GM12874 (cell line): ENCODE results near the gene DNAJC17.

Experiments
- CTCF ChIP-seq: IDR thresholded peaks from 2 replicates; pipeline ENCODE4 v1.5.1; 2011; ENCODE audit warnings: low read depth, mild to moderate bottlenecking, control low read depth, low read length, moderate library complexity; ENCODE audit not compliant: insufficient read depth

DNAJC17 gene

DNA sequence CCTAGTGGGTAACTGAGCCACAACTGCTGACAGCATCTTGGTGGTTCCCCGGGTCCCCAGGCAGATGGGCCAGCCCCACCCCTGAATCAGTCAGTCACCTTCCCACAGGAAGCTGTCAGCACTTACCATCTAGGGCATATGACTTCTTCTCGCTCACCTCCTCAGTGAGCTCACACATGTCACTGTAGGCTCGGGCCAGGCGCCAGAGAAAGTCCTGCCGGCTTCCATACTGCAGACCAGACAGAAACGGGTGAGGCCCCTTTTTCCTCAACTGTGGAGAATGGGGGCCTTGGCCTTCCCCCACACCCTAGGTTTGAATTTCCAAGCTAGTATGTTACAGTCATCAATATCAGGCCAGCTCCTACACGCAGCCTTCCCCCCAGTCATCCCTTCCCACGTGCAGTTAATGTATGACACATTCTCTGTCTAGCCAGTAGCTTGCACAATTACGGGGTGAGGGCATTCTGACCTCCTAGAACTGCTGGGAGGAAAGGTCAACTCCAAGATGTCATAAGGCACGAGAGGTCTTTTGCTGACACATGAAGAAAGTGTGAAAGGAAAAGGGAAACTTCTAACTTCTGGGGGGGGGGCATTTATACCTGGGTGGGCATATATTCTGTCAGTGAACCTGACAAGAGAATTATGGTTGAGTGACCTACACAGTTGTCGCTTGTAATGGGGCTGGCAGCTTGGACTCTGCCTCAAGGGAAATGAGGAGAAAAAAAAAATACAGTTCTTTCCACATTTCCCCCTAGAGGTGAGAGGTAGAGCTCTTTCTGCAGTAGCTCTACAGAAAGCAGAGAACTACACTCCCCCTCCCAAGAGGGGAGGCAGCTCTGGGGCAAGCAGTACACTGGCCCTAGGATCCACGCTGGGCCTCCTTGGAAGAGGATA, 63.1 kb downstream of the DNAJC17 start:
- TF ChIP-seq CTCF: no peak

- TF ChIP-seq CTCF: no peak
These were observed 63.8 kb downstream of the DNAJC17 start for GRCh38 chr15:40743485-40743901.

DNA sequence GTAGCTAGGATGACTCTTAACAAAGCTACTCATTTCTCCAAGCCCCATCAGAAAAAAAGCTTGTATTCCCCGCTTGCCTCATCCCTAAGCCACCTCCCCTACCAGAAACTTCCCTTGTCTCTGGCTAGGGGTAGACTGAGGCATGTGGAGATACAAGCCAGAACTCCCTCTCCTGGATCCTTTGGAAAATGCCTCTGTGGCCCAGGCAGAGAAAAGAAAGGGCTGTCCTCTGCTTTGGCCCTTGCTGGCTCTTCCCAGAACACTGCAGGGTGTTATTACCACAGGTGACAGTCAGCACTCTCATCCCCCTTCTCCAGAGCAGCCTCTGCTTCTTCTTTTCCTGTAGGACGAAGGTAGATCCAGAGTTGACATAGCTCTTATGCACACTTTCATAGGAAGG, 67.4 kb downstream of the DNAJC17 start:
- TF ChIP-seq CTCF: no peak

DNA sequence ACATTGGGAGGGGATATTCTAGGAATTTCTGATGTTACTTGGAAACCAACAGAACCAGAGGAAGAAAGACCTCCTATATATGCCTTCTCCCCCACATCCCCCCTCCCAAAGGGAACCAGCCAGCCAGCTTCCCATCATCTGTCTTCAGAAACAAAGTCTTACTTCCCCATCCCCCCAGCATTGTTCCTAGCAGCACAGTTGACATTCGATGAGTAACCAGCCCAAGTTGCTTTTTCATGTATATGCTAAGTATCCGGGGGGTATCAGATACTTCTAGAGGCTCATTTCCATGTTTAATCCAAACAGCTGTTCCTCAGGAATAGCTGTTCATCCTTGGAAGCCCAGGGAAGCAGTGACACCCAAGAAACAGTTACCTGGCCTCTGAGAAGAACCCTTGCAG, 68.2 kb downstream of the DNAJC17 start:
- TF ChIP-seq CTCF: no peak

DNA sequence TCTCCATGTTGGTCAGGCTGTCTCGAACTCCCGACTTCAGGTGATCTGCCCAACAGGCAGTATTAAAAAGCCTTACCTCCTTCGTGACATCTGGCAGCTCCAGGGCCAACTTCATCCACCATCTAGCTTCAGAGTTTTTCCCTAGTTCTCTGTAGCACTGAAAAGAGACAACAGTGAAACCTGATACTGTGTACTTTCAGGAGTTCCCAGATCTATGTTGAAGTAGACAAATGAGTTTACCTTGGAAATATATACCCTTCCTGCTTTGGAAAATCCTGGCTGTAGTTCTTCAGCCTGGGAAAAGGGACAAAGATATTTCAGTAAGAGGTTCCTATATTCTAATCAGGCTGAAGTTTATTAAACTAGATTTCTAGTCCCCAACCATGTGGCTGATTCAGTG, 70.2 kb downstream of the DNAJC17 start:
- no peak for TF ChIP-seq CTCF

DNA sequence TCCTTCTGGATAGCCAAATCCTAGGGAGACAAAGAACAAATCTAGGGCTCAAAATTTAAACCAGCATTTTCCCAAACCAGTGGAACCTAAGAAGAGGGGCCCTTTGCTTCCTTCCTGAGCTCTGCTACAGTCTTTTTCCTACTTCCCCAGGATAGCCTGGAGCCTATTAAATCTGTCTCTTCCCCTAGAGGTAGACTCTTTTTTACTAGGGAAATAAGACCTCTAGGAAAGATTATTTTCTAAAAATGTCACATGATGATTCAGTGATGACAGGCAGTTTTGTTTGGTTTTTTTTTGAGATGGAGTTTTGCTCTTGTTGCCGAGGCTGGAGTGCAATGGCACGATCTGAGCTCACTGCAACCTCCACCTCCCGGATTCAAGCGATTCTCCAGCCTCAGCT, 70.7 kb downstream of the DNAJC17 start:
- no peak for TF ChIP-seq CTCF

- no peak for TF ChIP-seq CTCF
These were observed 76.2 kb downstream of the DNAJC17 start for GRCh38 chr15:40731034-40731433.
